Ovary (tissue), 3 donors: Measurements from ENCODE around the gene CLIP2.

ENCODE experiments used
- CTCF ChIP-seq, 3 donors: fragments of 450-650 bp in 2 of 3; fragments of 200-600 bp in 1 of 3; IDR thresholded peaks; one replicate each; pipeline versions ENCODE4 v1.5.1 to v1.8.0; 2016 to 2022; ENCODE audit warnings: antibody characterized with exemption in 3 of 3, mild to moderate bottlenecking in 1 of 3
- POLR2A ChIP-seq: fragments of 450-650 bp; IDR thresholded peaks from one replicate; pipeline ENCODE4 v1.6.1; 2017; ENCODE audit warnings: antibody characterized with exemption, mild to moderate bottlenecking, moderate library complexity
- donor health status: DM: no; HTN: no; CAD: no.

- no peak for TF ChIP-seq POLR2A
- no peak for TF ChIP-seq CTCF (IDR thresholded peaks at IDR 0.05)
Measured at GRCh38 chr7:74290981-74291441, 1.8 kb downstream of the CLIP2 start.
